Parathyroid adenoma (tissue), 2 donors: ENCODE data around the gene TMEM179.

Source experiments
- H2AFZ ChIP-seq: fragments of 300-600 bp; sonication (generic); one replicate; pipeline ENCODE4 v1.7.0; 2017; ENCODE audit warnings: antibody characterized with exemption, mild to moderate bottlenecking
- H3K27ac ChIP-seq: fragments of 300-600 bp; sonication (generic); one replicate; pipeline ENCODE4 v1.7.0; 2017
- H3K27me3 ChIP-seq: fragments of 300-600 bp; sonication (generic); one replicate; pipeline ENCODE4 v1.7.0; 2017; ENCODE audit warnings: low read length; ENCODE audit not compliant: control insufficient read depth, insufficient read depth
- H3K36me3 ChIP-seq: fragments of 300-600 bp; sonication (generic); one replicate; pipeline ENCODE4 v1.7.0; 2017; ENCODE audit warnings: low read length; ENCODE audit not compliant: control insufficient read depth, insufficient read depth
- H3K4me1 ChIP-seq: fragments of 300-600 bp; sonication (generic); one replicate; pipeline ENCODE4 v1.7.0; 2017; ENCODE audit warnings: control low read depth
- H3K4me2 ChIP-seq: fragments of 300-600 bp; sonication (generic); one replicate; pipeline ENCODE4 v1.7.0; 2017; ENCODE audit warnings: low read length
- H3K4me3 ChIP-seq: fragments of 300-600 bp; sonication (generic); one replicate; pipeline ENCODE4 v1.7.0; 2017; ENCODE audit warnings: low read depth, low read length
- H3K79me2 ChIP-seq: fragments of 300-600 bp; sonication (generic); one replicate; pipeline ENCODE4 v1.7.0; 2017; ENCODE audit warnings: control low read depth
- H3K9ac ChIP-seq: fragments of 300-600 bp; sonication (generic); one replicate; pipeline ENCODE4 v1.7.0; 2017; ENCODE audit warnings: mild to moderate bottlenecking
- H3K9me3 ChIP-seq: fragments of 300-600 bp; sonication (generic); one replicate; pipeline ENCODE4 v1.7.0; 2017; ENCODE audit warnings: low read length; ENCODE audit not compliant: control insufficient read depth
- CTCF ChIP-seq: fragments of 300-600 bp; sonication (generic); IDR thresholded peaks from one replicate; pipeline ENCODE4 v1.7.0; 2017; ENCODE audit warnings: antibody characterized with exemption, mild to moderate bottlenecking
- donor health status: primary hyperparathyroidism.

Gene TMEM179

GRCh38 chr14:104548802-104549535 lies 55.6 kb downstream of the TMEM179 start:
- TF ChIP-seq CTCF: no peak
- Histone ChIP-seq H3K4me3 (no peak overlapping the region), H3K27me3 (no peaks in the 10 kb centered on the region), H3K36me3 (no peaks in the 10 kb centered on the region), H2AFZ (no peak overlapping the region), H3K9me3 (no peaks in the 10 kb centered on the region), H3K27ac (no peak overlapping the region), H3K9ac (no peak overlapping the region), H3K4me1 (no peaks in the 10 kb centered on the region), H3K4me2 (no peak overlapping the region), H3K79me2 (no peaks in the 10 kb centered on the region)

- no peak overlapping the region for H3K9ac ChIP-seq
- no peak overlapping the region for H3K4me2 ChIP-seq
- H3K4me1 ChIP-seq: no peaks in the 10 kb centered on the region
- H3K4me3 ChIP-seq: no peak overlapping the region
- TF ChIP-seq CTCF: no peak
- H3K27me3 ChIP-seq: no peaks in the 10 kb centered on the region
- no peaks in the 10 kb centered on the region for H3K79me2 ChIP-seq
- H2AFZ ChIP-seq: no peak overlapping the region
- no peaks in the 10 kb centered on the region for H3K9me3 ChIP-seq
- H3K27ac ChIP-seq: no peak overlapping the region
- no peaks in the 10 kb centered on the region for H3K36me3 ChIP-seq
Observed at GRCh38 chr14:104547998-104548700, 56.4 kb downstream of the TMEM179 start.

GRCh38 chr14:104547310-104547997 lies 57.1 kb downstream of the TMEM179 start:
- Histone ChIP-seq H3K4me2 (no peak overlapping the region), H3K9ac (no peak overlapping the region), H3K27ac (no peak overlapping the region), H3K27me3 (no peaks in the 10 kb centered on the region), H3K4me1 (no peaks in the 10 kb centered on the region), H2AFZ (no peak overlapping the region), H3K4me3 (no peak overlapping the region), H3K36me3 (no peaks in the 10 kb centered on the region), H3K9me3 (no peaks in the 10 kb centered on the region), H3K79me2 (no peaks in the 10 kb centered on the region)
- no peak for TF ChIP-seq CTCF

- no peaks in the 10 kb centered on the region for H3K36me3 ChIP-seq
- no peaks in the 10 kb centered on the region for H3K79me2 ChIP-seq
- H3K27me3 ChIP-seq: no peaks in the 10 kb centered on the region
- H2AFZ ChIP-seq: no peak overlapping the region
- no peak for TF ChIP-seq CTCF
- no peaks in the 10 kb centered on the region for H3K4me1 ChIP-seq
- no peak overlapping the region for H3K9ac ChIP-seq
- no peak overlapping the region for H3K4me3 ChIP-seq
- H3K27ac ChIP-seq: no peak overlapping the region
- H3K4me2 ChIP-seq: no peak overlapping the region
- no peaks in the 10 kb centered on the region for H3K9me3 ChIP-seq
Observed at GRCh38 chr14:104546591-104547309, 57.8 kb downstream of the TMEM179 start.
